Psoas muscle (tissue), 8 donors: ENCODE results near the gene DDAH1. TPM values are rescaled to one million over a fixed set of nuclear protein-coding genes. Genes with fewer than 3 reads are reported as not detected.

Source experiments
- ATAC-seq, 4 donors: fragments of 200-7000 bp; cut with Tn5 transposase; one replicate each; pipeline ENCODE4 v1.9.1; 2020; ENCODE audit warnings: moderate library complexity in 3 of 4, mild to moderate bottlenecking in 2 of 4
- DNase-seq, 2 donors: peaks; one replicate each; pipeline ENCODE4 v3.0.0-alpha.2; 2020
- H3K27ac ChIP-seq: fragments of 200-600 bp; one replicate; pipeline ENCODE4 v1.8.0; 2022
- H3K27me3 ChIP-seq, 3 donors: fragments of 200-600 bp in 1 of 3; one replicate each; pipeline versions ENCODE4 v1.6.1 to v1.8.0; 2013 to 2022; ENCODE audit warnings: low read length in 2 of 3, mild to moderate bottlenecking in 2 of 3, moderate library complexity in 1 of 3; ENCODE audit not compliant: insufficient read depth in 3 of 3
- H3K36me3 ChIP-seq, 2 donors: fragments of 200-600 bp in 1 of 2; one replicate each; pipeline versions ENCODE4 v1.6.1 to v1.8.0; 2013 to 2022; ENCODE audit warnings: low read depth in 1 of 2, mild to moderate bottlenecking in 1 of 2, moderate library complexity in 1 of 2; ENCODE audit not compliant: insufficient read depth in 1 of 2
- H3K4me1 ChIP-seq: fragments of 200-600 bp; one replicate; pipeline ENCODE4 v1.8.0; 2022
- H3K4me3 ChIP-seq: fragments of 200-600 bp; one replicate; pipeline ENCODE4 v1.8.0; 2022; ENCODE audit warnings: mild to moderate bottlenecking
- H3K9me3 ChIP-seq: fragments of 200-600 bp; one replicate; pipeline ENCODE4 v1.8.0; 2022
- WGBS, 3 donors: extraction: QIAGEN DNeasy Blood & Tissue Kit; methylation state at CpG; one replicate each; pipeline versions ENCODE4 v1.1.6 to v1.1.7; 2013; 5-methylcytosine and 5-hydroxymethylcytosine counted together
- intact Hi-C, 2 donors: fragments of 100-400 bp; cut with DNase I; formaldehyde crosslinking; loops; one replicate each; pipeline versions ENCODE4 v1.11.0 to v1.14.2; 2022
- polyA plus RNA-seq, 3 donors: library from polyadenylated mRNA; stranded (reverse); fragments of 200-250 nt; gene quantifications; one replicate each; pipeline ENCODE4 v1.2.3, GENCODE V29; 2013
- total RNA-seq, 4 donors: library from RNA; stranded (reverse); fragmentation: NEBNext Ultra II Directional in 2 of 4; extraction: Animal tissue kit (Norgen Biotek cat#: 25700) in 2 of 4; gene quantifications; one replicate each; pipeline versions ENCODE4 v1.2.1 to v1.2.4, GENCODE V29; 2021 to 2023
- TF ChIP-seq, protein P1 (sequence below): fragments of 200-600 bp; IDR thresholded peaks from one replicate; pipeline ENCODE4 v1.8.0; 2022; ENCODE audit warnings: antibody characterized with exemption
- donor health status: healthy with polysubstance abuse.
- donor health status: DM: no; HTN: no; CAD: no; lungs with moderate emphysema.
- donor health status: Bipolar disorder and iron deficiency.
- donor health status: healthy.
- donor health status: DM: yes; HTN: yes; CAD: no.
- donor health status: DM: no; HTN: no; CAD: no.
- donor health status: DM: no; HTN: no; CAD: no.
- donor health status: DM: yes; HTN: yes; CAD: no.

DDAH1 gene
- total and polyA plus RNA-seq, 7 donors, result 2.1 to 53.6 (median 8.2) TPM

DNA sequence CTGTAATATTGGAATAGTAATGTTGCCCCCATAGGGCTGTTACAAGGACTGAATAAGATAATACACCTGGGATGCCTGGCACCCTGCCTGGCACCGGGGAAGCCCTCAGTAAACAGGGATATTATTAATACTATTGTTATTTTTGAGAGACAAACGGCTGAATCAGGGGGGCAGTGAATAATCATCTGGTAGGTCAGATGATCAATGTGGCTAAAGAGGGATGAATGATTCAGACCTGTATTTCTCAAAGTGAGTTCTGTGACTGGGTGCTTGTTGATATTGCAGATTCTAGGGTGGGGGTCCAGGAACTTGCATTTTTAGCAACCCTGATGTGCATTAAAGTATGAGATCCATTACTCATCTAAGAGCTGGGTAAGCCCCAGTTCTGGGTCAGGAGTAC lies 142.3 kb downstream of the DDAH1 start:
- Histone ChIP-seq H3K4me1 (no peaks in the 10 kb centered on the region), H3K27ac (no peak overlapping the region), H3K4me3 (no peak overlapping the region), H3K9me3 (no peaks in the 10 kb centered on the region), H3K36me3 (no peaks in the 10 kb centered on the region), H3K27me3 (no peaks in the 10 kb centered on the region)
- intact Hi-C loops, result no loop called here
- ATAC-seq (no peak), DNase-seq (no peak)
- TF ChIP-seq, protein P1, sequence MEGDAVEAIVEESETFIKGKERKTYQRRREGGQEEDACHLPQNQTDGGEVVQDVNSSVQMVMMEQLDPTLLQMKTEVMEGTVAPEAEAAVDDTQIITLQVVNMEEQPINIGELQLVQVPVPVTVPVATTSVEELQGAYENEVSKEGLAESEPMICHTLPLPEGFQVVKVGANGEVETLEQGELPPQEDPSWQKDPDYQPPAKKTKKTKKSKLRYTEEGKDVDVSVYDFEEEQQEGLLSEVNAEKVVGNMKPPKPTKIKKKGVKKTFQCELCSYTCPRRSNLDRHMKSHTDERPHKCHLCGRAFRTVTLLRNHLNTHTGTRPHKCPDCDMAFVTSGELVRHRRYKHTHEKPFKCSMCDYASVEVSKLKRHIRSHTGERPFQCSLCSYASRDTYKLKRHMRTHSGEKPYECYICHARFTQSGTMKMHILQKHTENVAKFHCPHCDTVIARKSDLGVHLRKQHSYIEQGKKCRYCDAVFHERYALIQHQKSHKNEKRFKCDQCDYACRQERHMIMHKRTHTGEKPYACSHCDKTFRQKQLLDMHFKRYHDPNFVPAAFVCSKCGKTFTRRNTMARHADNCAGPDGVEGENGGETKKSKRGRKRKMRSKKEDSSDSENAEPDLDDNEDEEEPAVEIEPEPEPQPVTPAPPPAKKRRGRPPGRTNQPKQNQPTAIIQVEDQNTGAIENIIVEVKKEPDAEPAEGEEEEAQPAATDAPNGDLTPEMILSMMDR, result no peak
- WGBS, 3 donors, result 57 to 61% (median 60%) methylated on average over 2 of the region's 2 CpGs

DNA sequence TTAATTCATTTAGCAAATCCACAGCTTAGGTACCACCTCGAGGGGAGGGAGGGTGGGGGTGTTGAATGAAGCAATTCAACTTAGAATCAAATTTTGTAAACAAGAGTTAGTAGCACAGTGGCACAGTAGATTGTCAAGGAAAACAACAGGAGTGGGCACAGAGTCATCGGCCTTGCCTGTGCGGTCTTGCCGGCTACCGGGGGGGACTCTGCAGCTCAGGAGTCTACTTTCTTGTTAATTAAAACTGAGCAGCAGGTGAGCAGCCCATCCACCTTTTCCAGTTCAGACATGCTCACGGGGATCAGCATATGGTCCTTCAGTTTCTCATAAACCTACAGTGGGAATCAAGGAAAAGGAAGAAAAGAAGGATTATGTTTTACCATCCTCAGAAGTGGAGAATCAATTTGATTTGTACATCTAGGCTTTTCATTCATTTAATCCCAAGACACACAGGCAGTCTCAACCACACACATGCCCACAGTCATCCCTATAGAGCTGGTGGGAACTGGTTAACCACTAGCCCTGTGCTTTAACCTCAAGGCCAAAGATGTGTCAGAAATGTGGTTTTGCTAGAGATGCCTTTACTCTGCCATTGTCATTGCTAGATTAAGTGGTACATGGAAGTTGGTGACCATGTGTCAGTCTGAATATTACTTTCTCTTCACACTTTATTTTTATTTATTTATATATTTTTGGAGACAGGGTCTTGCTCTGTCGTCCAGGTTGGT lies 143.6 kb downstream of the DDAH1 start:
- intact Hi-C loops, result no loop called here
- WGBS, 3 donors, result 83 to 90% (median 87%) methylated on average over 7 of the region's 7 CpGs
- DNase-seq, result no peak
- H3K9me3 ChIP-seq, result no peaks in the 10 kb centered on the region
- TF ChIP-seq, protein P1, result no peak
- no peak for ATAC-seq
- H3K4me3 ChIP-seq, result no peak overlapping the region
- H3K4me1 ChIP-seq, result peaks cover 2% of the 10 kb centered on the region
- H3K36me3 ChIP-seq, result no peaks in the 10 kb centered on the region
- H3K27ac ChIP-seq, result no peak overlapping the region
- no peaks in the 10 kb centered on the region for H3K27me3 ChIP-seq

DNA sequence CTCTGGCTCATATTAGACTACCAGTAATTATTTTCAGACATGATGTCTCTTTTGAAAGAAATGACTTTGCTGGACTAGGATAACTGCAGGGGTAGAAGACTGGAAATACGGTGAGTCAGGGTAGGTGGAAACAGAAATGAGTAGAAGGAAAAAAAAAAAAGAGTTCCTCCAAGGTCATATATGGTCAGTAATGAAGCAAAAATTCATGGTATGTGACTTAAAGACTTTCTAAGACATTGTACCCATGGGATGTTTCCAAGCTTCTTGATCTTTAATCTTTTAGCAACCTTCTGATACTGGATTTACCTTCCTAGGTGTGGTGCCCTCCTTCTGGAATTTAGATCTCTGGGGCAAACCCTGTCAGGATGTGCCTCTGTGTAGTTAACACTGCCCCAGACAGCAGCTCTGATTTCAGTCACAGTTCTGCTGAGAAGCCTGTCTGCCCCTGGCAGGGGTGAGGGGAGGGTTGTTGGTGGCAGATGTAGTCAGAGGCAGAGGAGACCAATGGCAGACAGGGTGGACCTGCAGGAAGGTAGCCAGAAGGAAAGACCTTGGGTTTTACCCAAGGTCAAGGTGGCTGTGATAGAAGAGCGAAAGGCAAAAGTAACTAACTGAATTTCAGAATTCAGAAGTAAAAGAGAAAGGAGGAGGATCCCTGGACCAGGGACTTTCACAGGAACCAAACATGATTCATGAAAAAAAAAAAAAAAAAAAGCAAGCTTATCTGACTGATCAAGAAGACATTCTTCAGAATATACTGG lies 144.4 kb downstream of the DDAH1 start:
- Histone ChIP-seq H3K27me3 (no peaks in the 10 kb centered on the region), H3K4me1 (peaks cover 8% of the 10 kb centered on the region), H3K27ac (no peak overlapping the region), H3K9me3 (no peaks in the 10 kb centered on the region), H3K4me3 (no peak overlapping the region), H3K36me3 (no peaks in the 10 kb centered on the region)
- intact Hi-C loops, result no loop called here
- 87 to 88% (median 87%) methylated on average over 2 of the region's 2 CpGs for WGBS, 3 donors
- no peak for DNase-seq
- TF ChIP-seq, protein P1, result no peak
- no peak for ATAC-seq

DNA sequence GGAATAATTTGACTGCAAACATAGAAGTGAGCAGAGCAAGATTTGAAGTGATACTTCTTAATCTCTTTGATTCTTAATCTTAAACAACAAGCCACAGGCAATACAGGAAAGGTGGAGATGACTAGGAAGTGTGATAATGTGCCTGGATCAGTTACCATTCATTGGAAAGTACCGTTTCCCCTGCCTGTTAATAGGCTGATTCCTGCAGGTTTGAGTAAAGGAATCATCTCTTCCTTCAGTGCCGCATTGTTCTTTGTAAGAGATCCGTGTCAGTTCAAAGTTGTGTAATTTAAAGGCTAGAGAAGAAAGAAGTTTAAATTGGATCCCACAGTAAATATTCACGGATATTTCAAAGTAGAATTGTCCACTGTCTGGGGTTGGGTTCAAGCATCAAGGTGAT lies 145.0 kb downstream of the DDAH1 start:
- no peak overlapping the region for H3K4me3 ChIP-seq
- TF ChIP-seq, protein P1, result no peak
- H3K27ac ChIP-seq, result no peak overlapping the region
- WGBS, 3 donors, result 77 to 83% (median 81%) methylated on average over 4 of the region's 4 CpGs
- H3K9me3 ChIP-seq, result no peaks in the 10 kb centered on the region
- intact Hi-C loops, result no loop called here
- H3K27me3 ChIP-seq, result no peaks in the 10 kb centered on the region
- DNase-seq (no peak), ATAC-seq (no peak)
- peaks cover 14% of the 10 kb centered on the region for H3K4me1 ChIP-seq
- no peaks in the 10 kb centered on the region for H3K36me3 ChIP-seq
